Nephron progenitor cell (in vitro differentiated cells): Measurements from ENCODE around the gene GLIS1.
"Not testable (repeated sequence)": the region's sequence is repeated elsewhere in the genome, so short reads cannot be mapped to it uniquely, and the experiment has no call there.

Source experiments
- DNase-seq: peaks from one replicate; pipeline ENCODE4 v3.0.0; 2021
- H3K27ac Mint-ChIP-seq: 2 replicates; pipeline ENCODE4 v1.8.0; 2021; ENCODE audit warnings: mild to moderate bottlenecking, moderate library complexity, mixed read lengths
- H3K27me3 Mint-ChIP-seq: 2 replicates; pipeline ENCODE4 v1.8.0; 2021; ENCODE audit warnings: mild to moderate bottlenecking, low read depth, mixed read lengths; ENCODE audit not compliant: poor library complexity
- H3K36me3 Mint-ChIP-seq: 2 replicates; pipeline ENCODE4 v1.8.0; 2021; ENCODE audit warnings: low read depth, mixed read lengths
- H3K4me1 Mint-ChIP-seq: 2 replicates; pipeline ENCODE4 v1.8.0; 2021; ENCODE audit warnings: mixed read lengths
- H3K4me3 Mint-ChIP-seq: 2 replicates; pipeline ENCODE4 v1.8.0; 2021; ENCODE audit warnings: mild to moderate bottlenecking, moderate library complexity, mixed read lengths
- H3K9me3 Mint-ChIP-seq: 2 replicates; pipeline ENCODE4 v1.8.0; 2021; ENCODE audit warnings: mild to moderate bottlenecking, moderate library complexity, mixed read lengths
- TF ChIP-seq, protein P1 (sequence below): fragments of 200-600 bp; sonication (generic); IDR thresholded peaks from 2 replicates; pipeline ENCODE4 v1.5.0; 2021; ENCODE audit warnings: antibody characterized with exemption

Gene GLIS1

DNA sequence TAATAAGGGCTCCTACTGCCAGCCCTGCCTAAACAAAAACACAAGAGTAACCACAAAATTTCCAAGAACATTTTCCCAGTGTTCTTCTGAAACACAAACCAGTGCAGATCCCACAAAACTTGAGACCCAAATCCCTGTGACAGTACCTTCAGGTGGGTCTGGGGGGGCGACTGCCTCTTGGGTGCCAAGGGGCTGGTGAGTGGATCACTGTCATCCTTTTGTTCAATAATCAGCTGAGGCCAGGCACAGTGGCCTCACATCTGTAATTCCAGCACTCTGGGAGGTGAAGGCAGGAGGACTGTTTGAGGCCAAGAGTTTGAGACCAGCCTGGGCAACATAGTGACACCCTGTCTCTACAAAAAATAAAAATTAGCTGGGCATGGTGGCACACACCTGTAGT lies 87.6 kb downstream of the GLIS1 start:
- no peaks in the 10 kb centered on the region for H3K9me3 Mint-ChIP-seq
- H3K27me3 Mint-ChIP-seq = peaks cover 23% of the 10 kb centered on the region
- no peaks in the 10 kb centered on the region for H3K36me3 Mint-ChIP-seq
- no peak for DNase-seq
- no peak overlapping the region for H3K4me3 Mint-ChIP-seq
- H3K27ac Mint-ChIP-seq = no peak overlapping the region
- H3K4me1 Mint-ChIP-seq = peaks cover 12% of the 10 kb centered on the region
- TF ChIP-seq, protein P1, sequence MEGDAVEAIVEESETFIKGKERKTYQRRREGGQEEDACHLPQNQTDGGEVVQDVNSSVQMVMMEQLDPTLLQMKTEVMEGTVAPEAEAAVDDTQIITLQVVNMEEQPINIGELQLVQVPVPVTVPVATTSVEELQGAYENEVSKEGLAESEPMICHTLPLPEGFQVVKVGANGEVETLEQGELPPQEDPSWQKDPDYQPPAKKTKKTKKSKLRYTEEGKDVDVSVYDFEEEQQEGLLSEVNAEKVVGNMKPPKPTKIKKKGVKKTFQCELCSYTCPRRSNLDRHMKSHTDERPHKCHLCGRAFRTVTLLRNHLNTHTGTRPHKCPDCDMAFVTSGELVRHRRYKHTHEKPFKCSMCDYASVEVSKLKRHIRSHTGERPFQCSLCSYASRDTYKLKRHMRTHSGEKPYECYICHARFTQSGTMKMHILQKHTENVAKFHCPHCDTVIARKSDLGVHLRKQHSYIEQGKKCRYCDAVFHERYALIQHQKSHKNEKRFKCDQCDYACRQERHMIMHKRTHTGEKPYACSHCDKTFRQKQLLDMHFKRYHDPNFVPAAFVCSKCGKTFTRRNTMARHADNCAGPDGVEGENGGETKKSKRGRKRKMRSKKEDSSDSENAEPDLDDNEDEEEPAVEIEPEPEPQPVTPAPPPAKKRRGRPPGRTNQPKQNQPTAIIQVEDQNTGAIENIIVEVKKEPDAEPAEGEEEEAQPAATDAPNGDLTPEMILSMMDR = no peak

DNA sequence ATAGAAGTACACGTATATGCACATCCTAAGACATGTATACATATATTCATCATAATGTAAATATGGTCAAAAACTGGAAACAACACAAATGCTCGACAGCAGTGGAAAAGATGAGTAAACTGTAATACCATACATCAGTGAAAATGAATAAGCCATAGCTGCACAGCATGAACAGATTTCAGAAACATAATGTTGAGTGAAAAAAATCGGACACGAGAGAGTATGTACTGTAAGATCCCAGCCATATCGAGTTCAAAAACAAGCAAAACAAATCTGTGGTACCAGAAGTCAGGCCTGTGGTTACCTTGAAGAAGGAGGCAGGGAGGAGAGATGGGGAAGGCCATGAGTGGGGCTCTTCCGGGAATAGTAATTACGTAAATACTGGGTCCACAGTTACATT lies 90.4 kb downstream of the GLIS1 start:
- Mint-ChIP-seq H3K4me3 (no peak overlapping the region), H3K36me3 (no peaks in the 10 kb centered on the region), H3K27me3 (peaks cover 18% of the 10 kb centered on the region), H3K4me1 (peaks cover 23% of the 10 kb centered on the region), H3K27ac (no peak overlapping the region), H3K9me3 (no peaks in the 10 kb centered on the region)
- TF ChIP-seq, protein P1 = no peak
- DNase-seq = no peak

DNA sequence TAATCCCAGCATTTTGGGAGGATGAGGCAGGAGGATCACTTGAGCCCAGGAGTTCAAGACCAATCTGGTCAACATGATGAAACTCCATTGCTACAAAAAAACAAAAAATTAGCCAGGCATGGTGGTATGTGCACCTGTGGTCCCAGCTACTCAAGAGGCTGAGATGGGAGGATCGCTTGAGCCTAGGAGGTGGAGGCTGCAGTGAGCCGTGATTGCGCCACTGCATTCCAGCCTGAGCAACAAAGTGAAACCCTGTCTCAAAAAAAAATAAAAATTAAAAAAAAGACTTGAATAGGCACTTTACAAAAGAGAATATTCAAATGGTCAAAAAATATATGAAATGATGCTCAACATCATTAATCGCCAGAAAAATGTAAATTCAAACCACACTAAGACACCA lies 91.0 kb downstream of the GLIS1 start:
- not testable (repeated sequence) for H3K36me3 Mint-ChIP-seq, DNase-seq, H3K27ac Mint-ChIP-seq, H3K9me3 Mint-ChIP-seq, H3K4me3 Mint-ChIP-seq
- peaks cover 29% of the 10 kb centered on the region for H3K4me1 Mint-ChIP-seq
- H3K27me3 Mint-ChIP-seq = peaks cover 12% of the 10 kb centered on the region

DNA sequence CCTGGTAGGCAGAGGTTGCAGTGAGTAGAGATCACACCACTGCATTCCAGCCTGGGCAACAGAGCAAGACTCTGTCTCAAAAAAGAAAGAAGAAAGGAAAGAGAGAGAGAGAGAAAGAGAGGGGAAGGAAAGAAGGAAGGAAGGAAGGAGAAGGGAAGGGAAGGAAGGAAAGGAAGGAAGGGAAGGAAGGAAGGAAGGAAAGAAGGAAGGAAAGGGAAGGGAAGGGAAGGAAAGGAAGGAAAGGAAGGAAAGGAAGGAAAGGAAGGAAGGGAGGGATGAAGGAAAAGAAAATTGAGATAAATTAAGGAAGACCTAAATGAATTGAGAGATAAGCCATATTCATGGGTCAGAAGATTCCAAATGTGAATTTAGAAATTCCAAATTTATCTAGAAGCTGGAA lies 92.2 kb downstream of the GLIS1 start:
- no peak overlapping the region for H3K27ac Mint-ChIP-seq
- no peaks in the 10 kb centered on the region for H3K9me3 Mint-ChIP-seq
- H3K4me1 Mint-ChIP-seq = peaks cover 41% of the 10 kb centered on the region
- H3K4me3 Mint-ChIP-seq = no peak overlapping the region
- no peak for DNase-seq
- peaks cover 8% of the 10 kb centered on the region for H3K27me3 Mint-ChIP-seq
- TF ChIP-seq, protein P1 = no peak
- H3K36me3 Mint-ChIP-seq = no peaks in the 10 kb centered on the region

DNA sequence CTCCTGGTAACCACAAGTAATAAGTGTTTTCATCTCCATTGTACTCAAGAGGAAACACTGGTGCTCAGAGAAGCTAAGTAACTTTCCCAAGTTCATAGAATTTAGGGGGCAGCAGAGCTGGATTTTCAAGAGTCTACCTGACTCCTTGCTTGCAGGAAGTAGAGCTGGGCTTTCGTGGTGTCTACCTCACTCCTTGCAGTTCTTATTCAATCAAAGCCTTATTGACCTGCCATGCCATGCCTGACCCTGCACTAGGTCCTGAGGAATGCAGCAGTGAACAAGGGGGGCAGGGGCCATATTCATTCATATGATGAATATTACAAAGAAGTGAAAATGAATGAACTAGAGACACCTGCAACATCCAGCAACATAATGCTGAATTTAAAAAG lies 93.3 kb downstream of the GLIS1 start:
- Mint-ChIP-seq H3K27me3 (peaks cover 11% of the 10 kb centered on the region), H3K9me3 (no peaks in the 10 kb centered on the region), H3K27ac (no peak overlapping the region), H3K4me1 (peaks cover 51% of the 10 kb centered on the region), H3K4me3 (no peak overlapping the region), H3K36me3 (no peaks in the 10 kb centered on the region)
- TF ChIP-seq, protein P1 = no peak
- DNase-seq = no peak

DNA sequence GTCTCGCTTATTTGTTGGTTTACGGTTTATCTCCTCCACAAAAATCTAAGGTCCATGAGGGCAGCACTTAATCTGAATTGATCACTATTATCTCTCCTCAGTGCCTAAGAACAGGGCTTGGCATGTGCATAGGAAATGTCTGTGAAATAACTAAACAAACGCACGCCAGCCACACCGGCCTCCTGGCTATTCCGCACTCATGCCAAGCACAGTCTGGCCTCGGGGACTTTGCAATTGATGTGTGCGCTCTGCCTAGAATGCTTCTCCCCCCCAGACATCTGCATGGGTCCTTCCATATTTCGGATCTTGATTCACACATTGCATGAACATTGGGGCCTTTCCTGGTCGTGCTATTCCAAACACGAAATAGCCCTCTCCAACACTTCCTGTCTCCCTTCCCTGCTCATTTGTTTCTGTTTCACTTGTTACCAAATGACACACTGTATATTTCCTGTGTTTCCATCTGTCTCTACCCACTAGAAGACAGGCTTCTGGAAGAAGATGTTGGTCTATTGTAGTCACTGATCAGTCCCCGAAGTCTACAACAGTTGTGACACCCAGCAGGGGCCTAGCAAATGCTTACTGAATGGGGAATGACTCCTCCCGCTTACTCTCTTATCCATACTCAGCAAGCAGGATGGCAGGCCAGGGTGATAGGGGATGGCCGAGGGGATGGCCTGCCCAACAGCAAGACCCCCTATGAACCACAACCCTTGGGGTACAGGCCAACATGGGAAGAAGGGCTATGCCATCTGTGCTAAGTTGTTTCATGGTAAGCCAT lies 93.9 kb downstream of the GLIS1 start:
- TF ChIP-seq, protein P1 = no peak
- Mint-ChIP-seq H3K4me1 (peaks cover 56% of the 10 kb centered on the region), H3K27me3 (peaks cover 11% of the 10 kb centered on the region), H3K27ac (no peak overlapping the region), H3K9me3 (no peaks in the 10 kb centered on the region), H3K4me3 (no peak overlapping the region), H3K36me3 (no peaks in the 10 kb centered on the region)
- no peak for DNase-seq
